Measurements from ENCODE around the gene IVD.

IVD gene

GRCh38 chr15:40412095-40412759, 6.6 kb downstream of the IVD start:
- in situ Hi-C loops (cut with HindIII; ENCODE audit: low sequenced_read_pairs): no loop called here

GRCh38 chr15:40413036-40413435, 7.4 kb downstream of the IVD start:
- in situ Hi-C loops (cut with HindIII; ENCODE audit: low sequenced_read_pairs): no loop called here

GRCh38 chr15:40414816-40415215, 9.2 kb downstream of the IVD start:
- in situ Hi-C loops (cut with HindIII; ENCODE audit: low sequenced_read_pairs): no loop called here

- in situ Hi-C loops (cut with HindIII; ENCODE audit: low sequenced_read_pairs): no loop called here
These were observed 9.6 kb downstream of the IVD start for GRCh38 chr15:40415226-40415625.

- in situ Hi-C loops (cut with HindIII; ENCODE audit: low sequenced_read_pairs): no loop called here
These were observed 10.5 kb downstream of the IVD start for GRCh38 chr15:40416056-40416455.

GRCh38 chr15:40418126-40418525, 12.5 kb downstream of the IVD start:
- in situ Hi-C loops (cut with HindIII; ENCODE audit: low sequenced_read_pairs): no loop called here

GRCh38 chr15:40420071-40420713, 14.6 kb downstream of the IVD start:
- in situ Hi-C loops (cut with HindIII; ENCODE audit: low sequenced_read_pairs): no loop called here

GRCh38 chr15:40420793-40421192, 15.2 kb downstream of the IVD start:
- in situ Hi-C loops (cut with HindIII; ENCODE audit: low sequenced_read_pairs): no loop called here

GRCh38 chr15:40421246-40422157, 15.9 kb downstream of the IVD start:
- in situ Hi-C loops (cut with HindIII; ENCODE audit: low sequenced_read_pairs): no loop called here

GRCh38 chr15:40424483-40425115, 19.0 kb downstream of the IVD start:
- in situ Hi-C loops (cut with HindIII; ENCODE audit: low sequenced_read_pairs): no loop called here

- in situ Hi-C loops (cut with HindIII; ENCODE audit: low sequenced_read_pairs): no loop called here
These were observed 20.1 kb downstream of the IVD start for GRCh38 chr15:40425681-40426080.

GRCh38 chr15:40427188-40427587, 21.6 kb downstream of the IVD start:
- in situ Hi-C loops (cut with HindIII; ENCODE audit: low sequenced_read_pairs): no loop called here

GRCh38 chr15:40428185-40428584, 22.6 kb downstream of the IVD start:
- in situ Hi-C loops (cut with HindIII; ENCODE audit: low sequenced_read_pairs): no loop called here

GRCh38 chr15:40429068-40429710, 23.6 kb downstream of the IVD start:
- in situ Hi-C loops (cut with HindIII; ENCODE audit: low sequenced_read_pairs): no loop called here

- in situ Hi-C loops (cut with HindIII; ENCODE audit: low sequenced_read_pairs): no loop called here
These were observed 24.7 kb downstream of the IVD start for GRCh38 chr15:40430271-40430805.

- in situ Hi-C loops (cut with HindIII; ENCODE audit: low sequenced_read_pairs): no loop called here
These were observed 29.6 kb downstream of the IVD start for GRCh38 chr15:40435023-40435709.

- in situ Hi-C loops (cut with HindIII; ENCODE audit: low sequenced_read_pairs): no loop called here
These were observed 30.1 kb downstream of the IVD start for GRCh38 chr15:40435710-40436089.

- in situ Hi-C loops (cut with HindIII; ENCODE audit: low sequenced_read_pairs): no loop called here
These were observed 30.7 kb downstream of the IVD start for GRCh38 chr15:40436116-40436891.

All from DLD1 (cell line).